Inflammatory macrophage treated with lipopolysaccharide for 1 hour (primary cell): ENCODE measurements around the gene TOMM40L.

Experiments used
- DNase-seq, 2 donors: peaks; one replicate each; pipeline ENCODE4 v3.0.0-alpha.2; 2020 to 2022

The TOMM40L gene

DNA sequence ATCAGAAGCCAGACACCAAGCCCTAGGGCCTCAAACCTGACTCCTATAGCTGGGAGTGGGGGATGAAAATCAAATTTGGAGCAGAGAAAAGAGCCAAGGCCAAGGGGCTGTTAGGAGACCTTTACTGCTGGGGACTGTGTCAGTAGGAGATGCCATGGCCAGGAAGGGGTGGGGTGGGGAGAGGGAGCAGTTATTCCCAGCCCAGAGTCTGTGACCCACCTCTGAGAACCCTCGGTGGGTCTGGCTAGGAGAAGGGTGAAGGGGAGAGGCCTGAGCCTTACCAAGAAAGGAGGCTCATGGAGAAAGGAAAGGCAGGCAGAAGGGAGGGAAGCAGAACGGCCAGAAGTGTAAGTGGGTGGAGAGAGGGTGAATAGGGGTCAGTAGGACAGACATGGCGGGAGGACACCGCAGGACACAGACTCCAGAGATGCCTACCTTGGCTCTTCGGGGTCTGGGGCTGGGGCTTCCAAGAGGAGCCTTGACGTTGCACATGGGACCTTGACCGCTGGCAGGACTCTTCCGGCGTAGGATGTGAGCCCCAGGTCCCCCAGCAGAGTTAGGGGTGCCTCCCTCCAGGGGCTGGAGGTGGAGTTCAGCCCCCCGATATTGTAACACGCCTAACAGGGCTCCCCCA, 28.2 kb upstream of the TOMM40L start:
- no peak for DNase-seq

DNA sequence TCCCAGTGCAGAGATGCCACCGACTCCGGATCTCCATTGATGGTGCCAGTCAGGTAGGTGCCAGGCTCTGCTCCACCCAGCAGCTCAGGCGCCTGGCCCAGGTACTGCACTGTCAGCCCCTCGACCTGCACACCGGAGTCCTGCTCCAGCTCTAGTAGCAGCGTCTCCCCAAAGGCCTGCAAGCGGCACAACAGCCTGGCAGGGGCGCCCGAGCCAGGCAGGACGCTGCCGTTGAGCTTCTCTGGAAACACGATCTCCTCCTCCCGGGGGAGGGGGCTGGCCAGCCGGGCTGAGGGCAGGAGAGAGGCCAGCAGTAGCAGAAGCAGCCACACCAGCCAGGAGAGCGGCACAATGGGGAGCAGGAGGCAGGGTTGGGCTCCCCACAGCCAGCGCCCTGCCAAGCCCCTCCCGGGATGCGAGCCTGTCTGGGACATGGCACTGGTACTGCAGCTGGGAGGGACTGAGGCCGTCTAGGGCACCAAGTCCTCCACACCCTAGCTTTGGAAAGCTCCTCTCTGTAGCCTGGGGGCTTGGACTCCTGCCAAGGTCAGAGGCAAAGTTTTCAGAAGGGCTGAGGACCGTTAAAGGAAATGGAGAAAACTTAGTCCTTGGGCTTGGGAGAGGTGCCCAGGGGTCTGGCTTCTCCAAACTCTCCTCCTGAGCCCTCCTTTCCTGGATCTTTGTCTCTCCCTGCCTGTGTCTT, 27.5 kb upstream of the TOMM40L start:
- no peak for DNase-seq

DNA sequence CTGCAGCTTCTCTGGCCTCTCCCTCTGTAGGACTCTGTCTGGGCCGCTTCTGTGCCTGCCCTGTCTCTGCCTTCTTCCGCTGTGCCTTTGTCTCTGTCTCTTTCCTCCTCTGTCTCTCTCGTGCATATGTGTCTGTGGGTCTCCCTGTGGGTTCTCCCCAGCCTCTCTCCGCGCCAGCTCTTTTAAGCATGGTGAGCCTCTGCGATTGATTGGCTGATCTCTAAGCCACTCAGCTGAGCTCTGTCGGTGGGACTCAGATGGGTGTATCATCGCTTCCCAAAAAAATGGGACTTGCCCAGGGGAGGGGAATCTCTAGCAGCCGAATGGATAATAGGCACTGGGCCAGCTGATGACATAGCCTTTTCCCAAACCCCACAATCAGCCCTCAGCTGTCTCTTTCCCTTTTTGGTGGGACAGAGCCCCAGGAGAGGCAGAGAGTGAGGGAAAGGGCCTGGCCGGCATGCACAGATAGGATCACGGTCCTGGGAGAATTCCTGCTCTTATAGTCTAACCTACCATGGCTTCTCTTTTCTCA, 26.9 kb upstream of the TOMM40L start, which contains the start of gene ADAMTS4:
ADAMTS4 (minus strand) TSS at position 158 of the 535 bp plus-strand sequence. CDS start 427 bp downstream, outside the sequence.
- DNase-seq, result no peak

DNA sequence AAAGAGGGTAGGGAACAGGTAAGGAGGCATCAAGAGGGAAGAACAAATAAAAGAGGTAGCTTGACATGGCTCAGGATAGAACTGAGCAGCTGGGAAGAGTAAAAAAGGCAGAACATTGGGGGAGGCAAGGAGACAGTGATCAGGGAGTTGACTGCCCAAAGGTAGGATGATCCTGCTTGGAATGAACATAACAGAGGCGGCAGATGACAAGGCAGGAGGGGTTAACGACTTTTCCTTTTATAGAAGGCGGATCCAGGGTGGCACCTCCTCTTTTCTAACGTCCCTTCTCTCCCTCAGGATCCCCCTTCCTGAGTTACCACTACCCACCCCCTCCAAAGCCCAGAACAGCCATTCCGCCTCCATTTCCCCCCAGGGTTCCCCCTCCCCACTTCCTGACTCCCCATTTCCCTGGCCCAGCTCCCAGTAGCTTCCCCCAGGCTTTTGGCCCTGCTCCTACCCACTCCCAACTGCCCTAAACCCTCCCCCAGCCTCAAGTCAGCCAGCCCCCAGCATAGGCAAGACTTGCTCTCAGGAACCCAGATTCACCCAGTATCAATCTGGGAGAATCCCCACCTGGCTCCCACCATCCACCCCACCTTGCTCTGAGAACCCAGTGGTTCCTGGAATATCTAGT, 26.2 kb upstream of the TOMM40L start:
- no peak for DNase-seq

DNA sequence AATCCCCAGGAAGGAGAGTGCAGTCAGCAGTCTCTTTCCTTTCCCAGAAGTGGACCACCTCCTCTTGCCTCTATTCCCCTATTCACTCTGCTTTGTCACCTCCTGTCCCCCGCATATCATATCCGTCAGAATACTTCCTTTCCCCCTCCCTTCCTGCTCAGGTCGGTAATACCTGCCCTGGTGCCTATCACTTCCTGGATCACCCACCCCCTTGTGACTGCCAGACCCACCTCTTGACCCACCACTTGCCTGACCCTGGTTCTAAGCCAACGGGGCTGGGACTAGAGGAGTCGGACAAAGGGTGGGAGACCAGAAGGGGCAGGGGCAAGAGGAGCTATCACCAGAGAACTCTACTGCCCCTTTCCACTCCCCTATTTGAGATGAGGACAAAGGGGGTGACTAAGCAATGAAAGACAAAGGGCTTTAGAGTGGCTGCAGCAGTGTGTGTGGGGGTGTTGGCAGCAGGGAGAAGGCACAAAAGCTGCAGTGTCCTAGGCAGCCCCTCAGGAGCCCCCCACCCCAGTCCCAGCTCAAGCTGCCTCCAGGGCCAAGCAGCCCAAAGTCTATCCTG, 25.4 kb upstream of the TOMM40L start:
- no peak for DNase-seq

DNA sequence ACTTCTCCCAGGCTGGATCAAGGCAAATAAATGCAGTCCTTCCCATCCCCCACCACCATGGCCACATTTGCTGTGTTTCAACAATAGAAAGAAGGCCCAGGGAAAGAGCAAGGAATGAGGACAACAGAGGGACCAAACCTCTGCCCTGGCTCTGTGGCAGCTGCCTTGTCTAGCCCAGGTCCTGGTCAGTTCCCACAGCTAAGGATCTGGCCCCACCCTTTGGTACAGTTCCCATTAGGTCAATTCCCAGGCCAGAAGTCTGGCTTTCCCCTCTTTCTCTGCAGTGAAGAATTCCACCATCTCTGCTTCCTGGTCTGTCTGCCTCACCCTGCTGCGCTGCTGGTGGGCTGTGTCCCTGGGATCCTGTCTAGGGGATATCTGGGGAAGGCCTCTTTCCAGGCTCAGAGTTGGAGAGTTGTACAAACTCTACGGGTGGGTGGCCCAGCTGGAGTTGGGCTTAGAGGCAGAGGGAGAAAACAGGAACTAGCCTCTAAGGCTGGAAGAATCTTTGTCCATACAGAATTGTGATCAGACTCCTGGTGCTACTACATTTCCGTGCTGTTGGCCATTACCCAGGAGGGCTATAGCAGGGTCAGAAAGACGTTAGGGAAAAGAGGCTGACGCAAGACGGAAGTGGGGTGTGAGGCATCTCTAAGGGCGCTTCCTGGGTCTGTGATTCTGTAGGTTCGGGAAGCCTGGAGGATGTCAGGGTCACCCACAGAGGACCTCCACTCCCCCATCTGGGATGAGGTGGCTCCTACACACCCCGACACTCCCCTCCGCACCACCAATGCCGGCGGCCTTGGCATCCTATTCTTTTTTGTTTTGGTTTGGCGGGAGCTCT, 24.6 kb upstream of the TOMM40L start:
- DNase-seq, result peak; percentile 47 to 64

DNA sequence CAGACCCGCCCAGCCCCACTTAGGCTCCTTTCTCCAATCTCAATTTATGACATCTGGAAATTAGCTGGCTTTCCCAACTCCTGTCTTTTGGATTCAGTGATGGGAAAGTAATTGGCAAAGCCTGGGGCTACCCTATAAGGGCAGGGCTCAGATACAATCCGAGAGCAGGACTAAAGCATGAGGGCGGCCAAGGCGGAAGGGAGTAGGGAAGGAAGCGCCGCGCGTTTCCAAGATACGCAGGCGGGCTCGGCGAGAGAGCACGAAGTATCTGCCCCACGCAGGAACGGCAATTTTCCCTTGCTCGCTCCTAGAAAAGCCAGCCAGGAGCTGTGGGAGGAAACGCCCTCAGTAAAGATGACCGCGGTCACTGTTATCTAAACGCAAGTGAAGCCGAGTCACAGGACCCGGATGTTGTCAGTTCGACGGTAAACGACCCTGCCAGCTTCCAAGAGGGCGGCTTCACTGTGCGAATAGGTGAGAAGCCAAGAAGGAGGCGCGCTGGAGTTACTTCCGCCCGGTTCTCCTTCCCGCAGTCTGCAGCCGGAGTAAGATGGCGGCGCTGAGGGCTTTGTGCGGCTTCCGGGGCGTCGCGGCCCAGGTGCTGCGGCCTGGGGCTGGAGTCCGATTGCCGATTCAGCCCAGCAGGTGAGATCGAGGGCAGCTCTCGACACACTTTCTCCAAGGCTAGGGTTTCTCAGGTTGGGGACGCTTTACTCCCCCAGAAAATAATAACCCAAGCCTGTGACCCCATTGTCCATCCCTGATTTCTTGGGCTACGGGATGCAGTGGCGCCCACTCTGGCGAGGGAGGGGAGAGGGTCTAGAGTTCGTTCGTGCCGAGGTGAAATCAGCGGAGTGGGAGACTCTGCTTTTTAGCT, 23.8 kb upstream of the TOMM40L start, which contains the start of gene NDUFS2:
NDUFS2 (plus strand) TSS at position 532 of the 877 bp plus-strand sequence; CDS start at position 551, 19 bp downstream.
- peak; percentile 97 to 98 for DNase-seq

DNA sequence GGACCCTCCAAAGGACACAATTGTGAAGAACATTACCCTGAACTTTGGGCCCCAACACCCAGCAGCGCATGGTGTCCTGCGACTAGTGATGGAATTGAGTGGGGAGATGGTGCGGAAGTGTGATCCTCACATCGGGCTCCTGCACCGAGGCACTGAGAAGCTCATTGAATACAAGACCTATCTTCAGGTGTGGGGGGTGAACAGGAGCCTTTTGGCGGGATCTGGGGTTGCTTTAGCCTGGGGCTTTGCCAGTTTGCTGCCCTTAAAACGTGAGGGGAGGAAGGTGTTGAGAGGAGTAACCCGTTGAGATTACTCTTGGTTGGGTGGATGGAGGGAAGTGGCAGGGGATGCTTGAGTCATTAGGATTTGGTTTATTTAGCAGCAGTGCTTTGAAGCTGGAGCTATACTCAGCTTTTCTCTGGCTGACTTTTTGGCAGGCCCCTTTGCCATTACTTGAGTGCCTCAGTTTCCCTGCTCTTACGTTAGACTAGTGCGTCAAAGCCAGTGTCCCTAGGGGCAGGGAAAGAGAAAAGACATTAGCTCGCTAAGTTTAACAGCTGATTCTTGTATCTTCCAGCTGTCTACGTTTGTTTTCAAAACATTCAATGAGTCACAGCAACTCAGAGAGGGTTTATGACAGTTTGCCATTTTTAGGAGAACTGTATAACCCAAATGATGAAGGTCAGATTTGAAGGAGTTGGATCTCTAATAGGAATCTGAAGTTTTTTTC, 19.3 kb upstream of the TOMM40L start:
- no peak for DNase-seq

DNA sequence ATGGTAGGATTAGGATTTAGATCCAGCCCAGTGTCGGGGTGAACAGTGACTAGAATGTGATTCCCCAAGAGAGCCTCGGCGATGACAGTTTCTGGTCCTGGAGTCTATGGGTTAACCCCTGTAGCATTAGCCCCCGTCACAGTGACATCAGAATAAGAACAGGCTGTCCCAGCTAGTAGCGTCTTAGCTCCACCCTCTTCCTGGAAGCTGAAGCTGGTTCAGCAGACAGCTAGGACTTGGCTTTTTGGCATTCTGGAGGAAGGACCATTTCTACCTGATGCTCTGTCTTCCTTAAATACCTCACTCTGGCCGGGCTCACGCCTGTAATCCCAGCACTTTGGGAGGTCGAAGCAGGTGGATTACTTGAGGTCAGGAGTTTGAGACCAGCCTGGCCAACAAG, 18.7 kb upstream of the TOMM40L start:
- DNase-seq, result no peak

DNA sequence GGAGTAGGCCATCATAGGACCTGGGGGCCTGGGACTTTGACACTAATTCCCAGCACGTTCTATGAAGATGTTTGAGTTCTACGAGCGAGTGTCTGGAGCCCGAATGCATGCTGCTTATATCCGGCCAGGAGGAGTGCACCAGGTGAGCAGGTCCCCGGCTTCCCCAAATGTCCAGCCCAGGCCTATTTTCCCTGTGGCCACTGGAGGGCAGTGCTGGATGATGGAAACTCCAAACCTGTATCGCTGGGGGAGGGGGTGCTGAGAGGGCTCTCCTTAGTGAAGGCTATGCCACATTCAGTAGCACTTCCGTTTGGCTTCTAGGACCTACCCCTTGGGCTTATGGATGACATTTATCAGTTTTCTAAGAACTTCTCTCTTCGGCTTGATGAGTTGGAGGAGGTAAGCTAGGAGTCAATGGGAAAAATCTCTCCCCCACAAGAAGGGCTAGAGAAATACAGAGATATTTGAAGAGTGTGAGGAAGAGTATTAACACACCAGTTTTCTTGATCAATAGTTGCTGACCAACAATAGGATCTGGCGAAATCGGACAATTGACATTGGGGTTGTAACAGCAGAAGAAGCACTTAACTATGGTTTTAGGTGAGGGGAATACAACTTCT, 16.0 kb upstream of the TOMM40L start:
- DNase-seq, result peak; percentile 56 to 90

DNA sequence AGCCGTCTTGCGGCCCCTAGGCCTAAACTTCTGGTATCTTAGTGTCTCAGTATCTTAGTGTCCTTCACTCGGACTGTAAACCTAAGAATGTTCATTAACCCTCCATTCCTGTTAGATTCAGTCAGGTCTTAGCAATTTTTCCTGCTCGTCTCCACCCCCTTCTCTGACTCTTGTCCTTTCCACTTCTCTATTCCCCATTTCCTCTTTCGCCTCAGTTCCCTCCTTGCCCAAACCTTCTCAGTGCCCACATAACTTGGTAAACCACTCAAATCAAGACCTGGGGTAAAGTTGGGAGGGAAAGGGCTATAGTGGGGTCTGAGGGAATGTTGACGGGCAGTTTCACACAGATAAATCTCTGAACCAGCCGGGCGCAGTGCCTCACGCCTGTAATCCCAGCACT, 11.5 kb upstream of the TOMM40L start:
- DNase-seq, result peak; percentile 68 to 73

DNA sequence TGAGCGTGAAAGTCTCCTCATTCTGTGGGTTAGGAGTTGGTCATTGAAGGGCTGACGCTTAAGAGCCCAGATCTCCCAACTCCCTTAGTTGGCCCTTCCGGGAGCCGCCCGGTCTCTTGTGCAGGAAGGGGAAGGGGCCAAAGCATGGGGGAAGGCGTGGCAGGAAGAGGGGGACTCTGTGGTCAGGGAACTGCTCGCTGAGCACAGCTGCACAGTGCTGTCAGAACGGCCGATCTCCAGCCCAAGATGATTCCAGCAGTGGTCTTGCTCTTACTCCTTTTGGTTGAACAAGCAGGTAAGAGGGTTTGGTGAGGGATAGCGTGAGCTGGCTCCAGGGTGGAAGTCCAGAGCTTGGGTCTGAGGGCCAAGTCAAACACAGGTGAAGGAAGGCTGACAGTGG, 10.8 kb upstream of the TOMM40L start, which contains the start of gene FCER1G:
FCER1G (plus strand) TSS at position 220 of the 400 bp plus-strand sequence; CDS start at position 247, 27 bp downstream.
- DNase-seq, result peak; percentile 80 to 84

DNA sequence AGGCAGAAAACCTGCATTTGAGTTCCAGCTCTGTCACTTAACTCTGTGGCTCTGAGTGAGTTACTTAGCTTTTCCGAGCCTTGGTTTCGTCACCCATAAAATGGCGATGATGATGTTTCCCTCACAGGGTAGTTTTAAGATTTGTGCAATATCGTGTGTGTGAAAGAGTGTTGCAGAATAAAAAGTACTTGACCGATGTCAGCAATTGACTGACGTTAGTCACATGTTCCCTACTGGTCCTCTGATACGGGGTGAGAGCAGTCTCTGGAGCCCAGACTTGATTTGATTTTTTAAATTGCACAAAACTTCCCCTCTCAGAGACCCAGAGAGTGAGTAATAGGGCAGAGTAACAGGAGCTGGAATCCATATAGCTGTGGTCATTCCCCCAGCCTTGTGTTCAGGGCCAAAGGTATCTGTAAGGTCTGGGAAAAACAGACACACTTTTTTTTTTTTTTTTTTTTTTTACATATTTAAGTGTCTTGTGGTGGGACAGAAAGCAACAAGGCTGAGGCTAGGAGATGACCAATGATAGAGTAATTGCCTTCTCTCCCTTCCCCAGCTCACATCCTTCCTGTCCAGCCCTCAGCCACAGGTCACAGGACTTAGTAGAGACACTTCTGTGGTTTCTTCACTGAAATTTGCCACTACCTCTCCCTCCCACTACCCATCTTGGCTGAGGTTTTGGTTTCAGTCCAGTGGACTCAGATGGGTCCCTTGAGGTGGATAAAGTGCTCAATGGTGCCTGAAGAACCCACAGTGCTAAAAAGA, 8.7 kb upstream of the TOMM40L start:
- DNase-seq, result peak; percentile 97 to 99

DNA sequence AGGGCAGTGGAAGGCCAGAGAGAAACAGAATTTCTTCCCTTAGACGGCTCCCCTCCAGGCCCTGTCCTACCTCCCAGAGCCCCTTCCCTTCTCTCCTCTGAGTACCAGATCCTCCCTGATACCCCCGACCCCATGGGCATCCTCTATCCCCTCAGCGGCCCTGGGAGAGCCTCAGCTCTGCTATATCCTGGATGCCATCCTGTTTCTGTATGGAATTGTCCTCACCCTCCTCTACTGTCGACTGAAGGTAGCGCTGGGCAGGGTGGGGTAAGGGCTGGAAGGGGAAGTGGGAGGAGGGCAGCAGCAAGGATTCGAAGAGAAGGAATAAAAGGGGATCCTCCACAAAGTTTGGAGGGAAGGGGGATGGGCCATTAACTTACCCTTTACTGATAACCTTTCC, 8.0 kb upstream of the TOMM40L start:
- DNase-seq, result no peak

DNA sequence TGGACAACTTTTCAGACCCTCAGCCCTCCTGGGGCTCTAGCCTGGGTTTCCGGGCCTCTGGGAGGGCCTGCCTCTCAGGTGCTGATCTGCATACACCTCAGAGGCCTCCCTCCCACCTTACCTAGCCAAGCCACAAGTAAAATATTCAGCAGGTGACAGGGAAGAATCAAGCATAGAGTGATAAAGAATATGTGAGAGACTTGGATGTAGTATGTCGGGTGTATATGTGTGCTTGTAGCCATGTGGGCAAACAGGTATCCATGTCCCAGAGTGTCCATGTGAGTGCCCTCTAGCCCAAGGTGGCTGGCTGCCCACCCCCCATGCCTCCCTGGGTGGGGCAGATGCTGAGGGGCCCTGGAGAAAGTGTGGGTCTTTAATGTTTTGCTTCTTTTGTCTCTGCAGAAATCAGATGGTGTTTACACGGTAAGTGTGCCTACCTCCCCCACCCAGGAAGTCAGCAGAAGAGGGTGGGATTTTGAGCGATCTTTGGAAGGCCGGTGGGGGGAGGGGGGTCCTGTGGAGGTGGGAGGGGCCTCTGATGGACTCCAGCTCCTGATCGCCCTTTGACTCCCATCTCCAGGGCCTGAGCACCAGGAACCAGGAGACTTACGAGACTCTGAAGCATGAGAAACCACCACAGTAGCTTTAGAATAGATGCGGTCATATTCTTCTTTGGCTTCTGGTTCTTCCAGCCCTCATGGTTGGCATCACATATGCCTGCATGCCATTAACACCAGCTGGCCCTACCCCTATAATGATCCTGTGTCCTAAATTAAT, 7.4 kb upstream of the TOMM40L start:
- DNase-seq, result no peak

DNA sequence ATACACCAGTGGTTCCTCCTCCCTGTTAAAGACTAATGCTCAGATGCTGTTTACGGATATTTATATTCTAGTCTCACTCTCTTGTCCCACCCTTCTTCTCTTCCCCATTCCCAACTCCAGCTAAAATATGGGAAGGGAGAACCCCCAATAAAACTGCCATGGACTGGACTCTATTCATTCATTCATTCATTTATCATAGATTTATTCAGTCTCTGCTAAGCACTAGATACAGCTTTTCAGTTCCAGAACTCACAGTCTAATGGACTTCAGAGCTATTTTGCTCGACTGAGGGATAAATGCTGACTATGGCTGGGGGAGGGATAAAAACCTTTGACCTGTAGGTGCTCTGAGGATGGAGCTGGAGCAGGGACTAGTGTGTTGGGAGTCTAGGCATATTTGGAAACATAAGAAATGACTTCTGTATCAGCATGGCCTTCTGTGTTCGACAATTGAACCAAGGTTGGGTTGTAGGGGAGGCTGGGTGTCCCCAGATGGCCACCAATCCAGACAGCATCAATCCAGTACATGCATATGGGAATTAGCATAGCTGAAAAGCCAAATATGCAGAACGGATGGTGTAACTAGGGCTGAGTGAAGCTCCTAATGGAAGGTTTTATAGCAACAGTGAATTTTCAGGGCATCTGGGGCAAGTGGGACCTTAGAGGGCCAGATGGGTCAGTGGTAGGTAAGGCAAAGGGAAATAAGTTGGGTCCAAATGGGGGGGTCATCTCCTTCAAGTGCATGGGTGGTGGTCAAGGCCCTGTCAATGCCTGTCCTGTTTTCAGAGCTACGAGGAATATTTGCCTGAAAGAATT, 6.6 kb upstream of the TOMM40L start:
- DNase-seq, result no peak

DNA sequence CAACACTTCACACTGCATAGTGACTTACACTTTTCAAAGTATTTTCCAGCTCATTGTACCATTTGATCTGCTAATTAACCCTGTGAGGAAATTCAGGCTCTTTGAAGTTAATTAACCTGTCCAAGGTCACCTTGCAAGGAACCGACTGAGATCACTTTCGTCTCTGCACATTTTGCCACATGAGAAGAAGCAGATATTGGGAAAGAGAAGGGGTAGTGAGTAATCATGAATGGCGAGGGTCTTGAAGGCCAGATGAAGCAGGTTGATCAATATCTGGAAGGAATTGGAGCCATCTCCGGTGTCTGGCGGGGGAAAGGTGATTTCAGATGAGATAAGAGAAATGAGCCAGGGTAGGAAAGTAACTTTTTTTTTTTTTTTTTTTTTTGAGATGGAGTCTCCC, 5.9 kb upstream of the TOMM40L start:
- DNase-seq, result no peak
